SK-N-SH (cell line): ENCODE results near the gene NEURL3. TPM values are rescaled to one million over a fixed set of nuclear protein-coding genes. Genes with fewer than 3 reads are reported as not detected.

ENCODE experiments used
- CTCF ChIA-PET: fragments of 300-600, 350-600 bp; formaldehyde crosslinking; extraction: SDS; loops from one replicate; lab custom pipeline; 2021; lab: Yijun Ruan, JAX
- POLR2A ChIA-PET: fragments of 350-600 bp; sonication (Branson Sonifier 250); formaldehyde crosslinking; extraction: SDS; loops from one replicate; lab custom pipeline; 2020; ENCODE audit warnings: antibody characterized with exemption, inconsistent platforms; lab: Yijun Ruan, JAX
- DNase-seq: peaks from one replicate; pipeline ENCODE4 v3.0.0; 2012
- H2AFZ ChIP-seq: fragments of 200-600 bp; sonication (generic); 2 replicates; pipeline ENCODE4 v1.8.1; 2016; ENCODE audit warnings: antibody characterized with exemption, mild to moderate bottlenecking, low read depth
- H3F3A ChIP-seq: fragments of 200-600 bp; sonication (generic); replicated peaks from 2 replicates; pipeline ENCODE3; 2016; ENCODE audit warnings: antibody characterized with exemption, mild to moderate bottlenecking; ENCODE audit not compliant: insufficient read depth
- H3K27ac ChIP-seq, 2 experiments: fragments of 200-500 bp in 1 of 2; fragments of 200-600 bp in 1 of 2; sonication (Bioruptor generic) in 1 of 2; sonication (generic), shearing (Covaris generic) in 1 of 2; 2 replicates each; pipeline versions ENCODE4 v1.5.1 to v1.6.1; 2014 to 2016; ENCODE audit warnings: low read depth in 2 of 2, inconsistent platforms in 1 of 2, low read length in 1 of 2, mild to moderate bottlenecking in 1 of 2, mixed read lengths in 1 of 2
- H3K27me3 ChIP-seq: fragments of 200-600 bp; sonication (generic), shearing (Covaris generic); 2 replicates; pipeline ENCODE4 v1.6.1; 2016; ENCODE audit warnings: mixed run types; ENCODE audit not compliant: insufficient read depth
- H3K36me3 ChIP-seq, 2 experiments: fragments of 200-500 bp in 1 of 2; fragments of 200-600 bp in 1 of 2; sonication (Bioruptor generic) in 1 of 2; sonication (generic) in 1 of 2; replicated peaks in 1 of 2; 2 replicates each; pipeline versions ENCODE3 to v1.5.1; 2014 to 2016; ENCODE audit warnings: low read length in 1 of 2, mild to moderate bottlenecking in 1 of 2; ENCODE audit not compliant: insufficient read depth in 2 of 2, control insufficient read depth in 1 of 2
- H3K4me1 ChIP-seq, 2 experiments: fragments of 200-500 bp in 1 of 2; fragments of 200-600 bp in 1 of 2; sonication (Bioruptor generic) in 1 of 2; sonication (generic), shearing (Covaris generic) in 1 of 2; 2 replicates each; pipeline versions ENCODE4 v1.5.1 to v1.6.1; 2014 to 2016; ENCODE audit warnings: low read depth in 1 of 2, low read length in 1 of 2, mixed run types in 1 of 2; ENCODE audit not compliant: insufficient read depth in 2 of 2, control insufficient read depth in 1 of 2
- H3K4me2 ChIP-seq: fragments of 200-600 bp; sonication (generic), shearing (Covaris generic); 2 replicates; pipeline ENCODE4 v1.6.1; 2017; ENCODE audit warnings: mixed run types
- H3K4me3 ChIP-seq, 2 experiments: fragments of 200-500 bp in 1 of 2; fragments of 200-600 bp in 1 of 2; sonication (Bioruptor generic) in 1 of 2; sonication (generic), shearing (Covaris generic) in 1 of 2; 2 replicates each; pipeline versions ENCODE4 v1.5.1 to v1.8.1; 2014 to 2016; ENCODE audit warnings: low read depth in 2 of 2, inconsistent platforms in 1 of 2, low read length in 1 of 2, mild to moderate bottlenecking in 1 of 2, mixed read lengths in 1 of 2, moderate library complexity in 1 of 2
- H3K79me2 ChIP-seq: fragments of 200-600 bp; sonication (generic); 2 replicates; pipeline ENCODE4 v1.8.1; 2017; ENCODE audit warnings: mild to moderate bottlenecking; ENCODE audit not compliant: insufficient read depth
- H3K9ac ChIP-seq: fragments of 200-600 bp; sonication (generic); 2 replicates; pipeline ENCODE4 v1.6.1; 2017; ENCODE audit warnings: mixed run types
- H3K9me2 ChIP-seq: fragments of 200-600 bp; sonication (generic); 2 replicates; pipeline ENCODE4 v1.6.1; 2017; ENCODE audit warnings: mixed run types
- H3K9me3 ChIP-seq: fragments of 200-600 bp; sonication (generic); 2 replicates; pipeline ENCODE4 v1.6.1; 2017; ENCODE audit warnings: mixed run types, mild to moderate bottlenecking, moderate library complexity
- H4K20me1 ChIP-seq: fragments of 200-600 bp; sonication (generic); 2 replicates; pipeline ENCODE4 v1.6.1; 2017; ENCODE audit warnings: mild to moderate bottlenecking, mixed run types; ENCODE audit not compliant: insufficient read depth
- CHD2 ChIP-seq: fragments of 150-350 bp; IDR thresholded peaks from 2 replicates; pipeline ENCODE4 v1.6.1; 2018; ENCODE audit warnings: low read length; ENCODE audit not compliant: partially characterized antibody
- FOSL2 ChIP-seq: IDR thresholded peaks from 2 replicates; pipeline ENCODE4 v1.4.0; 2012; ENCODE audit warnings: low read depth, mild to moderate bottlenecking, moderate library complexity, borderline replicate concordance
- FOXM1 ChIP-seq: IDR thresholded peaks from 2 replicates; pipeline ENCODE4 v1.4.0; 2012; ENCODE audit warnings: low read depth, mild to moderate bottlenecking
- GABPA ChIP-seq: IDR thresholded peaks from 2 replicates; pipeline ENCODE4 v1.4.0; 2012; ENCODE audit warnings: low read depth, mild to moderate bottlenecking
- JUND ChIP-seq: IDR thresholded peaks from 2 replicates; pipeline ENCODE4 v1.4.0; 2012
- MAX ChIP-seq: IDR thresholded peaks from 2 replicates; pipeline ENCODE4 v1.4.0; 2012; ENCODE audit warnings: low read depth
- MEF2A ChIP-seq: IDR thresholded peaks from 2 replicates; pipeline ENCODE4 v1.4.0; 2012; ENCODE audit warnings: low read depth, borderline replicate concordance
- NRF1 ChIP-seq: IDR thresholded peaks from 2 replicates; pipeline ENCODE4 v1.6.1; 2012; ENCODE audit warnings: low read depth, mild to moderate bottlenecking, low read length
- PBX3 ChIP-seq: IDR thresholded peaks from 2 replicates; pipeline ENCODE4; 2012
- POLR2AphosphoS5 ChIP-seq: IDR thresholded peaks from 2 replicates; pipeline ENCODE4 v1.6.1; 2012; ENCODE audit warnings: low read depth, low read length
- RCOR1 ChIP-seq: fragments of 150-350 bp; IDR thresholded peaks from 2 replicates; pipeline ENCODE4 v1.6.1; 2017; ENCODE audit warnings: antibody characterized with exemption, low read length
- SMC3 ChIP-seq: IDR thresholded peaks from 2 replicates; pipeline ENCODE4 v1.6.1; 2012; ENCODE audit warnings: low read depth, low read length, improper control_type of control experiment
- USF2 ChIP-seq: fragments of 150-350 bp; IDR thresholded peaks from 2 replicates; pipeline ENCODE4 v1.6.1; 2017; ENCODE audit warnings: antibody characterized with exemption, low read length, low read depth, borderline replicate concordance
- WGBS: methylation state at CpG from one replicate; pipeline ENCODE4 v1.1.6; 2017; ENCODE audit warnings: low lambda C conversion rate; 5-methylcytosine and 5-hydroxymethylcytosine counted together
- polyA plus RNA-seq, 3 experiments: library from polyadenylated mRNA; depleted of rRNA; stranded (reverse); fragments of >200 nt; gene quantifications; 2 replicates each; pipeline ENCODE4 v1.2.3, GENCODE V29; 2012
- TF ChIP-seq, protein P1 (sequence below): IDR thresholded peaks from 2 replicates; pipeline ENCODE4 v1.6.1; 2012; ENCODE audit warnings: mild to moderate bottlenecking, low read depth, low read length, moderate library complexity
- TF ChIP-seq, protein P2 (sequence below): fragments of 200-600 bp; sonication (generic); IDR thresholded peaks from 2 replicates; pipeline ENCODE4 v1.6.1; 2017; ENCODE audit warnings: antibody characterized with exemption, mild to moderate bottlenecking, moderate library complexity
- TF ChIP-seq, protein P3 (sequence below): IDR thresholded peaks from 2 replicates; pipeline ENCODE4 v1.4.0; 2012; ENCODE audit warnings: low read depth, borderline replicate concordance

The NEURL3 gene
- polyA plus RNA-seq, 1 of the 3 experiments (the other 2 are of a cell fraction): 0.08 TPM

GRCh38 chr2:96501886-96502810, 3.0 kb downstream of the NEURL3 start (continued):
- TF ChIP-seq USF2: no peak

- Histone ChIP-seq H3F3A (no peaks in the 10 kb centered on the region), H2AFZ (no peak overlapping the region), H3K9ac (no peak overlapping the region), H3K36me3 (no peaks in the 10 kb centered on the region), H3K27ac (no peak overlapping the region), H3K9me2 (no peaks in the 10 kb centered on the region), H4K20me1 (no peaks in the 10 kb centered on the region), H3K4me2 (no peak overlapping the region), H3K9me3 (no peaks in the 10 kb centered on the region), H3K4me1 (peaks cover 0 to 4% of the 10 kb centered on the region in 2 experiments; a peak in 1 of 4 replicates), H3K79me2 (no peaks in the 10 kb centered on the region), H3K4me3 (no peak overlapping the region), H3K27me3 (peaks cover 43% of the 10 kb centered on the region)
- no peak for DNase-seq
- WGBS: no CpG with 5 or more reads among the region's 2 CpGs
- POLR2A ChIA-PET: no interaction called here
- CTCF ChIA-PET: interaction anchor here (1.1 kb wide), 1 partner anchor 18 kb away, joined by 3 read pairs; no protein-coding TSS in a partner anchor
- no peak for TF ChIP-seq JUND
- no peak for TF ChIP-seq MEF2A
- TF ChIP-seq, protein P1, sequence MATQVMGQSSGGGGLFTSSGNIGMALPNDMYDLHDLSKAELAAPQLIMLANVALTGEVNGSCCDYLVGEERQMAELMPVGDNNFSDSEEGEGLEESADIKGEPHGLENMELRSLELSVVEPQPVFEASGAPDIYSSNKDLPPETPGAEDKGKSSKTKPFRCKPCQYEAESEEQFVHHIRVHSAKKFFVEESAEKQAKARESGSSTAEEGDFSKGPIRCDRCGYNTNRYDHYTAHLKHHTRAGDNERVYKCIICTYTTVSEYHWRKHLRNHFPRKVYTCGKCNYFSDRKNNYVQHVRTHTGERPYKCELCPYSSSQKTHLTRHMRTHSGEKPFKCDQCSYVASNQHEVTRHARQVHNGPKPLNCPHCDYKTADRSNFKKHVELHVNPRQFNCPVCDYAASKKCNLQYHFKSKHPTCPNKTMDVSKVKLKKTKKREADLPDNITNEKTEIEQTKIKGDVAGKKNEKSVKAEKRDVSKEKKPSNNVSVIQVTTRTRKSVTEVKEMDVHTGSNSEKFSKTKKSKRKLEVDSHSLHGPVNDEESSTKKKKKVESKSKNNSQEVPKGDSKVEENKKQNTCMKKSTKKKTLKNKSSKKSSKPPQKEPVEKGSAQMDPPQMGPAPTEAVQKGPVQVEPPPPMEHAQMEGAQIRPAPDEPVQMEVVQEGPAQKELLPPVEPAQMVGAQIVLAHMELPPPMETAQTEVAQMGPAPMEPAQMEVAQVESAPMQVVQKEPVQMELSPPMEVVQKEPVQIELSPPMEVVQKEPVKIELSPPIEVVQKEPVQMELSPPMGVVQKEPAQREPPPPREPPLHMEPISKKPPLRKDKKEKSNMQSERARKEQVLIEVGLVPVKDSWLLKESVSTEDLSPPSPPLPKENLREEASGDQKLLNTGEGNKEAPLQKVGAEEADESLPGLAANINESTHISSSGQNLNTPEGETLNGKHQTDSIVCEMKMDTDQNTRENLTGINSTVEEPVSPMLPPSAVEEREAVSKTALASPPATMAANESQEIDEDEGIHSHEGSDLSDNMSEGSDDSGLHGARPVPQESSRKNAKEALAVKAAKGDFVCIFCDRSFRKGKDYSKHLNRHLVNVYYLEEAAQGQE: no peak
- TF ChIP-seq POLR2AphosphoS5: no peak
- no peak for TF ChIP-seq CHD2
- TF ChIP-seq FOSL2: no peak
- TF ChIP-seq PBX3: no peak
- no peak for TF ChIP-seq SMC3
- no peak for TF ChIP-seq NRF1
- TF ChIP-seq MAX: no peak
- TF ChIP-seq FOXM1: no peak
- TF ChIP-seq, protein P2, sequence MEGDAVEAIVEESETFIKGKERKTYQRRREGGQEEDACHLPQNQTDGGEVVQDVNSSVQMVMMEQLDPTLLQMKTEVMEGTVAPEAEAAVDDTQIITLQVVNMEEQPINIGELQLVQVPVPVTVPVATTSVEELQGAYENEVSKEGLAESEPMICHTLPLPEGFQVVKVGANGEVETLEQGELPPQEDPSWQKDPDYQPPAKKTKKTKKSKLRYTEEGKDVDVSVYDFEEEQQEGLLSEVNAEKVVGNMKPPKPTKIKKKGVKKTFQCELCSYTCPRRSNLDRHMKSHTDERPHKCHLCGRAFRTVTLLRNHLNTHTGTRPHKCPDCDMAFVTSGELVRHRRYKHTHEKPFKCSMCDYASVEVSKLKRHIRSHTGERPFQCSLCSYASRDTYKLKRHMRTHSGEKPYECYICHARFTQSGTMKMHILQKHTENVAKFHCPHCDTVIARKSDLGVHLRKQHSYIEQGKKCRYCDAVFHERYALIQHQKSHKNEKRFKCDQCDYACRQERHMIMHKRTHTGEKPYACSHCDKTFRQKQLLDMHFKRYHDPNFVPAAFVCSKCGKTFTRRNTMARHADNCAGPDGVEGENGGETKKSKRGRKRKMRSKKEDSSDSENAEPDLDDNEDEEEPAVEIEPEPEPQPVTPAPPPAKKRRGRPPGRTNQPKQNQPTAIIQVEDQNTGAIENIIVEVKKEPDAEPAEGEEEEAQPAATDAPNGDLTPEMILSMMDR: no peak
- TF ChIP-seq GABPA: no peak
- no peak for TF ChIP-seq RCOR1
- TF ChIP-seq, protein P3, sequence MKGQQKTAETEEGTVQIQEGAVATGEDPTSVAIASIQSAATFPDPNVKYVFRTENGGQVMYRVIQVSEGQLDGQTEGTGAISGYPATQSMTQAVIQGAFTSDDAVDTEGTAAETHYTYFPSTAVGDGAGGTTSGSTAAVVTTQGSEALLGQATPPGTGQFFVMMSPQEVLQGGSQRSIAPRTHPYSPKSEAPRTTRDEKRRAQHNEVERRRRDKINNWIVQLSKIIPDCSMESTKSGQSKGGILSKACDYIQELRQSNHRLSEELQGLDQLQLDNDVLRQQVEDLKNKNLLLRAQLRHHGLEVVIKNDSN: no peak
Observed at GRCh38 chr2:96501471-96501874, 3.7 kb downstream of the NEURL3 start.
